Pons (tissue), 1 donor: ENCODE results near the gene ZFYVE27.

ENCODE experiments used
- DNase-seq: peaks from one replicate; pipeline ENCODE4 v3.0.0-alpha.2; 2016; ENCODE audit warnings: low spot score

The ZFYVE27 gene

DNA sequence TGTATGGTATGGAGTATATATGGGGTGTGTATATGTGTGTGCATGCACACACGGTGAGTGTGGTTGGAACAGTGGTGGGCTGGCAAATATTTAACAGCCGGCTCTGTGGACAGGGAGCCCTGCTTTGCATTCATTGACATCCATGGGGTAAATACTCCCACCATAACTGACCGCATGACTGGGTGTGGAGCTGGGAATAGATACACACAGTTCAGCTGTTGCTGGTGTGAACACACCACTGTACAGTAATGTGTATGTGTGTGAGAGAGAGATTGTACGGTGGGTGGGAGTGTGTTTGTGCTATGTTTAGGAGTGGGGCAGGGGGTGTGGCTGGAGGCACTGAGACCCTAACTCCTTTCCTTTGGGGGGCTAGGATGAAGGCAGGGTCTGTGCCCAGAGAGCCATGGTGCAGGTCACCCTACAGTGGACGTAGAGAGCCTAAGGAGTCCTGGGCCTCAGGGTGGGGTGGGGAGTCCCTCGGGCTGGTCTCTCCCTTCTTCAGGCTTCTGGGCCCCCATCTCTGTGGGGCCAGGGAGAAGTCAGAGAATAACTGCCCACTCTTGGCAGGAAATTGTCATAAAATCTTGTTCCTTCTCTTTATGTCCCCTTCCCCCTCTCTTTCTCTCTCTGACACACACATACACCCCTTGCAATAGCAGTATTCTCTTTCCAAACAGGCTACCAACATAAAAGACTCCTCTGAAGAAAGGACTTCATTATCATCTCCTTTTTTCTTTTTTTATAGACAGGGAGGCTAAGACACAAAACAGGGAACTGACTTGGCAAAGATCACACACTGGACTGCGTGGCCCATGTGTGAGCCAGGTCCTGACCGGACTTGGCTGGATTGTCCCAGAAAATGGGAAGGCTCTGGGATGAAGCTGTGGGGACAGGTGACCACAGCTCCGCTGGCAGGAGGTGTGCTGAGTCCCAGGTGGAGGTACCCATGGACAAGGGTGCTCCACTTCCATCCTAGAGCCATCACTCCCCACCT is 31.7 kb downstream of the ZFYVE27 start:
- no peak for DNase-seq

- no peak for DNase-seq
Measured at GRCh38 chr10:97770255-97770654, 33.3 kb downstream of the ZFYVE27 start.

DNA sequence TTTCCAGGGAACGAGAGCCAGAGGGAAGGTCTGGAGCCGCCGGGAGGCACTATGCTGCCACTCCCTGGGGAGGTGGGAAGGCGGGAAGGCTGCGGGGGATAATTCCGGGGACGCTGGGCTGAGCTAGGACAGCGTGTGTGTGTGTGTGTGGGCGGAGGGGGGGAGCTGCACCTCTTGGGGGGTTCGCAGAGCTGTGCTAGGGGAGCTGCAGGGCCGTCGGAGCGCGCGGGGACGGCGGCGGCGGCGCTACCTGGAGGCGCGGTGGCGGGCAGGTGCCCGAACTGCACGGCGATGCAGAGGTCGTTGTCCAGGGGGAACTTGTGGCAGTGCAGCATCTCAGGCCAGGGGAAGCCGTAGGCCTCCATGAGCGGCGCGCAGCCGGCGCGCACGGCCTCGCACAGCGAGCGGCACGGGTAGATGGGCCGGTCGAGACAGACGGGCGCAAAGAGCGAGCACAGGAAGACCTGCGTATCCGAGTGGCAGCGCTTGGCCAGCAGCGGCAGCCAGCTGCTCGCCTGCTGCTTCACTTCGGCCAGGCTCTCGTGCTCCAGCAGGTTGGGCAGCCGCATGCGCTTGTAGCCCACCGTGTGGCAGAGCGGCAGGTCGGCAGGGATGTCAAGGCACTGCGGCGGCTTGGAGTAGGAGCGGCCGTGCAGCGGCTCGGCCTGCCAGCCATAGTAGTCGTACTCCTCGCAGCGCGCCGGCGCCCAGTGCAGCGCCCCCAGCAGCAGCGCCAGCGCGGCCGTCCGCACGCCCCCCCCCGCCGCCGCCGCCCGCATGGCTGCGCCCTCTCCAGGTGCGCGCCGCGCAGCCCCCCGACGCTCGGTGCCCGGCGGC is 34.3 kb downstream of the ZFYVE27 start:
- no peak for DNase-seq

DNA sequence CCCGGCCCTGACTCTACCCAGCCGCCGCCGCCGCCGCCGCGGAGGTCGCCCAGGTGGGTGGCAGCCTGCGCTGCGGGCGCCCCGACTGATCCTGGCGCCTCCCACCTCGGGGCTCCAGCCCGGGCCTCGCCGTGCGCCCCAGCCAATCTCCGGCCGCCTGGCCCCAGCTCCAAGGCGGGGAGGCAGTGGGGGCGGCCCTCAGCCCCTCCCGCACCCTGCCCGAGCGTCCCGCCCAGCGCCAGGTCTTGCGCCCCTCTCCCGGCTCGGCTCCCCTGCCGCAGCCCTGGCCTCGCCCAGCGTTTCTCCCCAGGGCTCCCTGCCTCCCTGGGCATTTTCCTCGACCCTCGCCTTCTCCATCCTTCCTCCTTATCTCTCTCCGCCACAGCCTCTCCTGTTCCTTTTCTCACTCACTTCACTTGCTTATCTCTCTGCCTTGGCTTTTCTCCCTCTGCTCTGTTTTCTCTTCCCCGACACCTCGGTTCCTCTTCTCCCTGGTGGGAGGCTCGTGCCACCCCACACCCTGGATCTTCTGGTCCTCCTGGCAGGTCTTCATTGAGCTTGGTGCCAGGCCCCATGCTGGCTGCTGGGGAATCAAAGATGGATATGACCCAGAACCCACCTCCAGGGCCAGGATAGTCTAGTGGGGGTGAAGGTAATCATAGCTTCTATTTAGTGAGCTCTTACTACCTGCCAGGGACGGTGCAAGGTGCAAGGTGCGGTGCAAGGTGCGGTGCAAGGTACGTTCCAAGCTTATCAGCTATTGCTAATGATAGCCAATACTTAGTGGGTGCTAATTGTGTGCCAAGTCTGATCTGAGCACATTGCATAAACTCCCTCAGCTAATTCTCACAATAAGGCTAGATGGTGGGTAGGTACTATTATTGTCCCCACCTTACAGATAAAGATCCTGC is 35.2 kb downstream of the ZFYVE27 start, which contains the start of gene SFRP5:
Gene SFRP5 (minus strand): TSS at position 87 of the 911 bp plus-strand sequence. CDS start 166 bp downstream, outside the sequence.
- no peak for DNase-seq

GRCh38 chr10:97773096-97773495 is 36.2 kb downstream of the ZFYVE27 start:
- DNase-seq = no peak

DNA sequence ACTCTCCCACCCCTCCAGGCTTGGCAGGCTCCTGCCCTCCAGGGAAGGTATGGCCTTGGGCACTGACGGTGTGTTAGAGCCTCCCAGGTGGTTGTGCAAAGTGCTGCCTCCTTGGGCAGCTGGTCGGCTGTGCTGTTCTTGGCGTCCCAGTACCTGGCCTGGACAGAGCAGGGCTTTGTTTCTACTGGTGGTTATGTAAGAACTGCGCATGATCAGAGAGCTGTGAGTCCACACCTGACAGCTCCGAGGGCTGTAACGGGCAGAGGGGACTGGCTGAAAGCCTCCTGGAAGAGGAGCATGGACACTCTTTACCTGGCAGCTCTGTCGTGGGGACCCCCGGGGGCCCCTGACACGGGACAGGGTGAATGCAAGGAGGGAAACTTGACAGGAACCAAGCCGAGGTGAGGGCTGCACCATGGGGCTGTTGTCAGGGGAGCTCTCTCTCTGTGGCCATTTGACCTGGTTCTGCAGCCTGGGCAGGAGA is 37.9 kb downstream of the ZFYVE27 start:
- DNase-seq = no peak

DNA sequence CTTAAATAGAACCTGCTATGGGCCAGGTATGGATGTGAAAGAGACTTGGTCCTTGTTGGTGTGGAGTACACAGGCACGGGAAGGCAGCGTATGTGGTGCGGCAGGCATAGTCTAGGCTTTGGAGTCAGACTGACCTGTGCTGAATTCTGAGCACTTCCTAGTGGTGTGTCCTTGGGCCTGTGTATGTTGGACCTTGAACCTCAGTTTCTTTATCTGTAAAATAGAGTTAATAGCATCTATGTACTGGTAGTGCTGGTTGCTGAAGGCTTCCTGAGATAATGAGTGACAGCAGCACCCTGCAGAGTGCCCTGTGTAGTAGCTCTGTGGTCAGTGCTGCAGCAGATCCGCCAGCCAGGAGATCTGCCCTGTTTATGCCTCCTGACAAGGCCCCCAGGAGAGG is 40.2 kb downstream of the ZFYVE27 start:
- DNase-seq = no peak

GRCh38 chr10:97778452-97779302 is 41.7 kb downstream of the ZFYVE27 start:
- DNase-seq = no peak

DNA sequence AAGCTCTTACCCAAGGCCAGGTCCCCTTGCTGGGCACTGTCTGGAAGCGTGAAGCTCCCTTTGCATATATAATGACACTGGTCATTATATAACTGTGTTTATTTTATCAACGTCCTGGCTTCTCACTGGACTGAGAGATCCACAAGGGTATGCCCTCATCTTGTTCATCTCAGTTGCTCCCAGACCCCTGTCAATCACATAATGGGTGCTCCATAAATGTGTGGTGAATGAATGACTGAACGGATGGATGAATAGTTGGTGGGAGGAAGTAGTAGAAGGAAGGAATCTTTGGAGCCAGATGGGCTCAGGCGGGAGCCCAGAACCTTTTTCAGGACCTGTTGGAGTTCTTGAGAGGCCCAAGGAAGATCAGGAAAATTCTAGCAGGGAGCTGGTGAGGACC is 42.6 kb downstream of the ZFYVE27 start:
- DNase-seq = no peak

DNA sequence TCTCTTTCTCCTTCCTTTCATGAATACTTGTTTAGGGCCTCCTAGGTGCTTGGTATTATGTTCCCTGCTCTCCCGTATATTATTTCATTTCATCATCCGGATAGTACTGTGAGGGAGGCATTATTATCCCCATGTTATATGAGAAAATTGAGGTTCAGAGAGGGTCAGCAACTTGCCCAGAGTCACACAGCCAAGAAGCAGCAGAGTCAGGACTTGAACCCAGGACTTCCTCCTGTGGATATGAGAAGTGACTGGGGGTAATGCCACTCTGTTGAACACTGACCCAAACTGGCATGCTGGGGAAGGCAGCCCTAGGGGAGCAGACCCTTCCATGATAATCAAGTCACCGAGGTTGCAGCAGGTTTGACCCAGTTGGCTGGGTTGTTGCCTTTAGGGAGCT is 43.0 kb downstream of the ZFYVE27 start:
- no peak for DNase-seq

GRCh38 chr10:97780841-97781617 is 44.1 kb downstream of the ZFYVE27 start:
- DNase-seq = peak; percentile 11

DNA sequence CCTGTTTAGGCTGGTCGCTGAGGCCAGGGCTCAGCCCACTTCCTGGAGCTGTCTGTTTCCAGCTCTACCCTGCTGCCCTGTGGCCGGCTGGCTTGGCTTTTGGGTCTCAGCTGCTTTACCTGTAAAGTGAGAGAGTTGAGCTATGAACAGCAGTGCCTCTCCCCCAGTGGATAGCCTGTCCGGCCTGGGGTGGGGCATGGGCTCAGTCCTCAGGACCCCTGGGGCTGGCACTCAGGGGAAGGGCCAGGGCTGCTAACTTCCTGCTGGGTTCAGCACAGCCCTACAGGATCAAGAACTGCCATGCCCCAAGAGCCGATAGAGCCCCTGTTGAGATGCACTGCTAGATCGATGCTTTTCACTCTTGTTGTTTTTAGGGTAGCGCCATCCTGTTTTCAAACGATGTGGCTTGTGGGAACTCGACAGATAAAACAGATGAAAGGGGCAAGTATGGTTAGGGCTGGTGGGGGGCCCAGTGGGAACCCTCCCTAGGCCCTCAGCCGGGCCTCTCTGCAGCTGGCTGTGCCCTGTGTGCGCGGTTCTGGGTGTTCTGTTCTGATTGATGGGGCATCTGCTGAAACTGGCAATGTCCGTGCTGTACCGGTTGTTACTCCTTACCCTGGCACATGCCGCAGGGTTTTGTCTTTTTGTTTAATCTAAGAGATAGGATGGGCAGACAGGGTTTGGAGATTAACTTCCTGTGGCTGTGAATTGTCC is 44.8 kb downstream of the ZFYVE27 start:
- no peak for DNase-seq

- no peak for DNase-seq
Measured at GRCh38 chr10:97782455-97783228, 45.7 kb downstream of the ZFYVE27 start.

DNA sequence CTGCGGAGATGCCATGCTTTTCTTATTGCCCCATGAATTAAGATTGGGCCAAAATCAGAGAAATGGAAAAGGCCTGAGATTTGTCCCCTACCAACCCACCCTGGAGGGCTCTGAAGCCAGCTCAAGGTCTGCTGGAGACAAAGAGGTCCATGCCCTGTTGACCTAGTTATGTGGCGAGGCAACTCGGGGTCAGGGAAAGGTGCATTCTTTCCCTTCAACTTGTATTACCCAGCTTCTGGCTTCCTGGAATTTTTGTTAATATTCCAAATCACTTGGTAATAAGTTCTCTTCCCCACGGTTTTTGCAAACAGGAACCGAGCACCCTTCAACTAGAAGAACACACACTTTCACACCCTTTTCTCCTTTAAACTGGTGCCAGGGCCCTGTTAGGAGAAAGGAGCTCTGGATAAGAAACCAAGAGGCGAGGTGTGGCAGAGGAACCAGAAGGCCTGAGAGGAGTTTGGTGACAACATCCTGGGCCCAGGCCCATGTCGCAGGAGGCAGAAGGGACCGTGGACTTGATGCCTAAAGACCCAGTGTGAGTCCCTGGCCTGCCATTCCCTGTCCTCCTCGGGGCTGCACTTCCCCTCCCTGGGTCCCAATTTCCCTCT is 47.4 kb downstream of the ZFYVE27 start:
- DNase-seq = no peak

DNA sequence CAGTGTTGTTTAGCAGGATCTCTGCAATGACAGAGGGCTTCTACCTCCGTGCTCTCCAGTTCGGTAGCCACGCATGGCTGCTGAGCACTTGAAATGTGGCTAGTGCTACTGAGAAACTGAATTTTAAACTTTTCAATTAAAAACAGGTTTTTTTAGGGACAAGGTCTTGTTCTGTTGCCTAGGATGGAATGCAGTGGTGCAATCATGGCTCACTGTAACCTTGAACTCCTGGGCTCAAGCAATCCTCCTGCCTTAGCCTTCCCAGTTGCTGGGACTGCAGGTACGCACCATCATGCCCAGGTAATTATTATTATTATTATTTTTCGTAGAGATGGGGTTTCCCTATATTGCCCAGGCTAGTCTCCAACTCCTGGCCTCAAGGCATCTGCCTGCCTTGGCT is 48.3 kb downstream of the ZFYVE27 start:
- no peak for DNase-seq

DNA sequence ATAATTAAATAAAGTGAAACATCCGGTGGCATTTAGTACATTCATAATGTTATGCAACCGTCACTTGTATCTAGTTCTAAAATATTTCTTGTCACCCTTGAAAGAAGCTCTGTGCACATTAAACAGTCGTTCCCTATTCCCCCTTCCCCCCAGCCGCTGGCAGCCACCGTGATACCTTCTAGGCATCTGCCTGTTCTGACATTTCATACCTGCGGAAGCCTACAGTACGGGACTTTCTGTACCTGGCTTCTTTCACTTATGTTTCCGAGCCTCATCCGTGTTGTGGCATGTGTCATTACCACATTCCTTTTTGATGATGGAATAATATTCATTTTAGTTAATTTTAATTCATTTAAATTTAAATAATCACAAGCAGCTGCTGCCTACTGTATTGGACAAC is 48.8 kb downstream of the ZFYVE27 start:
- no peak for DNase-seq

DNA sequence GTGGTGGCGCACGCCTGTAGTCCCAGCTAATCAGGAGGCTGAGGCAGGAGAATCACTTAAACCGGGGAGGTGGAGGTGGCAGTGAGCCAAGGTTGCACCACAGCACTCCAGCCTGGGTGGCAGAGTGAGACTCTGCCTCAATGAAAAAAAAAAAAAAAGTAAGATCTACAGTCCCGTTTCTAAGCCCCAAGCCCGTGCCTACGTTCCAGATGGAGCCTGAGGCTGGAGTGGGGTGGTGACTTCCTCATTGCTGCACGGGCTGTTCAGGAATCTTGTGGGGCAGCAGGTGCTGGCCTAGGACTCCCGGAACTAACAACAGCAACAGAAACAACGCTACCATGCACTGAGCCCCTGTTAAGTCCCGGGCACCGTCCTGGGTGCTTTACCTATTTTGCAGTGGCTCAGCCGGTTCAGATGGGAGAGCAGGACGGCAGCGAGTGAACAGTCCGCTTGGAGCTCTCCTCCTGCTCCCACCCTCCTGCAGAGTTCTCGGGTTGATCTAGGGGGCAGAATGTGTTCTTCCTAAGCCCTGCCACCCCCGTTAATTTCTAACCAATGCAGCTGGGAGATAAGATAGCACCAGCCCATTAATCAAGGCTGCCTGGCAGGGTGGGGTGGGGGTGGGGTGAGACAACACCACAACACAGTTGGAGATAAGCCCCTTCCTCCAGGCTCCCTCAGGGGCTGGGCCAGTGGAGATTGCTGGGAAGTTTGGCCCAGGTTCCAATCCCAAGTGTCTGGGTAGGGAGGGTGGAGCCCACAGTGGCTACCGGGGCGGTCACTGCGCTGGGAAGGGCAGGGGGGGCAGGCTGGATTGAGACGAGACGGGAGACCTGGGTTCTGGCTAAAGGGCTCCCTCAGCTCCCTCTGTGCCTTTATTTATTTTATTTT is 51.9 kb downstream of the ZFYVE27 start:
- no peak for DNase-seq
